NCI-H2081 (cell line): Measurements from ENCODE around the gene SLC22A1.
"Not testable (repeated sequence)": the region's sequence is repeated elsewhere in the genome, so short reads cannot be mapped to it uniquely, and the experiment has no call there.

ENCODE experiments used
- DNase-seq, 2 experiments: peaks; one replicate each; lab custom pipeline; 2025; lab: John Stamatoyannopoulos, UW

Gene SLC22A1

GRCh38 chr6:160124007-160124406 lies 2.4 kb downstream of the SLC22A1 start:
- no peak for DNase-seq

- no peak for DNase-seq
These were observed 3.0 kb downstream of the SLC22A1 start for GRCh38 chr6:160124605-160125004.

GRCh38 chr6:160125105-160125504 lies 3.5 kb downstream of the SLC22A1 start:
- DNase-seq, result not testable (repeated sequence)

- no peak for DNase-seq
These were observed 5.9 kb downstream of the SLC22A1 start for GRCh38 chr6:160127270-160128124.

- no peak for DNase-seq
These were observed 6.6 kb downstream of the SLC22A1 start for GRCh38 chr6:160128125-160128683.

- DNase-seq, result no peak
These were observed 7.4 kb downstream of the SLC22A1 start for GRCh38 chr6:160128879-160129516.

GRCh38 chr6:160129881-160130615 lies 8.4 kb downstream of the SLC22A1 start:
- DNase-seq, result no peak

GRCh38 chr6:160130729-160131484 lies 9.3 kb downstream of the SLC22A1 start:
- DNase-seq, result no peak

- no peak for DNase-seq
These were observed 10.2 kb downstream of the SLC22A1 start for GRCh38 chr6:160131636-160132296.

- DNase-seq, result no peak
These were observed 10.7 kb downstream of the SLC22A1 start for GRCh38 chr6:160132297-160132637.

- DNase-seq, result no peak
These were observed 11.2 kb downstream of the SLC22A1 start for GRCh38 chr6:160132776-160133338.

GRCh38 chr6:160133441-160134336 lies 12.1 kb downstream of the SLC22A1 start:
- DNase-seq, result no peak

- not testable (repeated sequence) for DNase-seq
These were observed 12.7 kb downstream of the SLC22A1 start for GRCh38 chr6:160134337-160134751.

- DNase-seq, result no peak
These were observed 13.3 kb downstream of the SLC22A1 start for GRCh38 chr6:160134779-160135547.

- DNase-seq, result no peak
These were observed 14.5 kb downstream of the SLC22A1 start for GRCh38 chr6:160135907-160136655.

GRCh38 chr6:160137130-160137988 lies 15.7 kb downstream of the SLC22A1 start:
- DNase-seq, result no peak
